Kidney epithelial cell (primary cell): ENCODE measurements around the gene GNS. TPM values are rescaled to one million over a fixed set of nuclear protein-coding genes. Genes with fewer than 3 reads are reported as not detected.
"Not testable (repeated sequence)": the region's sequence is repeated elsewhere in the genome, so short reads cannot be mapped to it uniquely, and the experiment has no call there.

Source experiments
- DNase-seq: peaks from one replicate; pipeline ENCODE4 v3.0.0-alpha.2; 2010; ENCODE audit warnings: low read depth
- H3K27me3 ChIP-seq: 2 replicates; pipeline ENCODE4 v1.6.0; 2011; ENCODE audit warnings: low read length; ENCODE audit not compliant: control insufficient read depth, insufficient read depth
- H3K36me3 ChIP-seq: 2 replicates; pipeline ENCODE4 v1.5.1; 2011; ENCODE audit warnings: low read length; ENCODE audit not compliant: control insufficient read depth, insufficient read depth
- H3K4me3 ChIP-seq: 2 replicates; pipeline ENCODE4 v1.5.1; 2011; ENCODE audit warnings: low read depth, mild to moderate bottlenecking, control low read depth, low read length
- CTCF ChIP-seq: IDR thresholded peaks from 2 replicates; pipeline ENCODE4 v1.5.1; 2011; ENCODE audit warnings: mild to moderate bottlenecking, moderate library complexity, low read length, control low read depth, inconsistent platforms; ENCODE audit not compliant: insufficient read depth, poor library complexity, severe bottlenecking
- total RNA-seq: library from RNA; depleted of rRNA; stranded (reverse); fragments of >200 nt; gene quantifications from 2 replicates; pipeline ENCODE4 v1.2.3, GENCODE V29; 2015

GNS gene
- total RNA-seq, 1 donor from 2014 or later = 120 TPM

- Histone ChIP-seq H3K4me3 (peak overlapping the region; percentile 36), H3K27me3 (peaks cover 33% of the 10 kb centered on the region), H3K36me3 (no peaks in the 10 kb centered on the region)
- DNase-seq = no peak
- no peak for TF ChIP-seq CTCF
These were observed 22.3 kb upstream of the GNS start for GRCh38 chr12:64781280-64782190.

- Histone ChIP-seq H3K4me3 (peak overlapping the region; percentile 36), H3K27me3 (peaks cover 33% of the 10 kb centered on the region), H3K36me3 (no peaks in the 10 kb centered on the region)
- no peak for DNase-seq
- TF ChIP-seq CTCF = peak; percentile 6
These were observed 21.5 kb upstream of the GNS start for GRCh38 chr12:64780531-64781279.

GRCh38 chr12:64780132-64780530 lies 20.9 kb upstream of the GNS start:
- TF ChIP-seq CTCF = no peak
- Histone ChIP-seq H3K27me3 (peaks cover 33% of the 10 kb centered on the region), H3K4me3 (peak overlapping the region; percentile 36), H3K36me3 (no peaks in the 10 kb centered on the region)
- DNase-seq = no peak

GRCh38 chr12:64779354-64779974 lies 20.3 kb upstream of the GNS start:
- H3K4me3 ChIP-seq = no peak overlapping the region
- DNase-seq = no peak
- TF ChIP-seq CTCF = no peak
- H3K27me3 ChIP-seq = peaks cover 33% of the 10 kb centered on the region
- no peaks in the 10 kb centered on the region for H3K36me3 ChIP-seq

GRCh38 chr12:64775147-64775736 lies 16.0 kb upstream of the GNS start:
- H3K36me3 ChIP-seq, DNase-seq, H3K27me3 ChIP-seq, H3K4me3 ChIP-seq: not testable (repeated sequence)

- no peaks in the 10 kb centered on the region for H3K27me3 ChIP-seq
- no peak for DNase-seq
- no peak overlapping the region for H3K4me3 ChIP-seq
- H3K36me3 ChIP-seq = no peaks in the 10 kb centered on the region
- TF ChIP-seq CTCF = no peak
These were observed 14.2 kb upstream of the GNS start for GRCh38 chr12:64773386-64773785.
